Dermis microvascular lymphatic vessel endothelial cell (primary cell): ENCODE data around the gene ATP11A. TPM values are rescaled to one million over a fixed set of nuclear protein-coding genes. Genes with fewer than 3 reads are reported as not detected.

ENCODE experiments used
- DNase-seq, 2 donors: peaks; one replicate each; pipeline versions ENCODE4 v3.0.0 to v3.0.0-alpha.2; 2010; ENCODE audit warnings: low read depth in 2 of 2
- total RNA-seq: library from RNA; depleted of rRNA; stranded (reverse); fragments of >200 nt; gene quantifications from 2 replicates; pipeline ENCODE4 v1.2.1, GENCODE V29; 2014

Gene ATP11A
- total RNA-seq, 1 donor from 2014 or later = 11.2 TPM

GRCh38 chr13:112838038-112838841, 148.4 kb downstream of the ATP11A start:
- no peak for DNase-seq

- DNase-seq = no peak
Measured at GRCh38 chr13:112838842-112839117, 148.9 kb downstream of the ATP11A start.

- DNase-seq = no peak
Measured at GRCh38 chr13:112839356-112840105, 149.7 kb downstream of the ATP11A start.

GRCh38 chr13:112840472-112841302, 150.8 kb downstream of the ATP11A start:
- no peak for DNase-seq

- DNase-seq = peak; percentile 67 to 84
Measured at GRCh38 chr13:112841303-112842015, 151.6 kb downstream of the ATP11A start.

- DNase-seq = peak; percentile 74 to 80
Measured at GRCh38 chr13:112842343-112842856, 152.6 kb downstream of the ATP11A start.

GRCh38 chr13:112842931-112843391, 153.1 kb downstream of the ATP11A start:
- DNase-seq = no peak

GRCh38 chr13:112843392-112844111, 153.7 kb downstream of the ATP11A start:
- DNase-seq = no peak

GRCh38 chr13:112844411-112844810, 154.6 kb downstream of the ATP11A start:
- DNase-seq = no peak

GRCh38 chr13:112844879-112845278, 155.0 kb downstream of the ATP11A start:
- DNase-seq = no peak

- no peak for DNase-seq
Measured at GRCh38 chr13:112845511-112846144, 155.8 kb downstream of the ATP11A start.

- no peak for DNase-seq
Measured at GRCh38 chr13:112846411-112847115, 156.7 kb downstream of the ATP11A start.

GRCh38 chr13:112849500-112849899, 159.7 kb downstream of the ATP11A start:
- DNase-seq = peak in 1 of 2 donors; percentile 49

- DNase-seq = no peak
Measured at GRCh38 chr13:112850273-112850672, 160.4 kb downstream of the ATP11A start.

- DNase-seq = no peak
Measured at GRCh38 chr13:112851107-112852038, 161.5 kb downstream of the ATP11A start.

- DNase-seq = no peak
Measured at GRCh38 chr13:112852392-112852791, 162.6 kb downstream of the ATP11A start.

GRCh38 chr13:112852808-112853207, 163.0 kb downstream of the ATP11A start:
- no peak for DNase-seq

GRCh38 chr13:112854321-112854720, 164.5 kb downstream of the ATP11A start:
- DNase-seq = no peak
